Anterior cingulate cortex (tissue), 58 donors: ENCODE data around the gene SHISA6.
A peak's percentile ranks its signal among the peaks of the same experiment; 100 is the strongest.

Experiments
- DNase-seq, 58 donors: peaks; one replicate each; lab custom pipeline; 2025; lab: John Stamatoyannopoulos, UW

Gene SHISA6

GRCh38 chr17:11506635-11507034, 265.6 kb downstream of the SHISA6 start:
- DNase-seq: no peak

- DNase-seq: no peak
These were observed 270.7 kb downstream of the SHISA6 start for GRCh38 chr17:11511696-11512095.

GRCh38 chr17:11514565-11514964, 273.6 kb downstream of the SHISA6 start:
- no peak for DNase-seq

- DNase-seq: no peak
These were observed 274.1 kb downstream of the SHISA6 start for GRCh38 chr17:11514981-11515680.

- DNase-seq: no peak
These were observed 274.9 kb downstream of the SHISA6 start for GRCh38 chr17:11515901-11516300.

GRCh38 chr17:11535231-11535630, 294.2 kb downstream of the SHISA6 start:
- no peak for DNase-seq

- no peak for DNase-seq
These were observed 297.4 kb downstream of the SHISA6 start for GRCh38 chr17:11538366-11538765.

- DNase-seq: no peak
These were observed 298.6 kb downstream of the SHISA6 start for GRCh38 chr17:11539637-11540036.

GRCh38 chr17:11545002-11545401, 304.0 kb downstream of the SHISA6 start:
- no peak for DNase-seq

- DNase-seq: no peak
These were observed 304.7 kb downstream of the SHISA6 start for GRCh38 chr17:11545696-11546095.

GRCh38 chr17:11547853-11548252, 306.8 kb downstream of the SHISA6 start:
- DNase-seq: no peak

- DNase-seq: no peak
These were observed 307.4 kb downstream of the SHISA6 start for GRCh38 chr17:11548398-11548797.

- DNase-seq: no peak
These were observed 309.4 kb downstream of the SHISA6 start for GRCh38 chr17:11550431-11550830.

GRCh38 chr17:11551442-11551841, 310.4 kb downstream of the SHISA6 start:
- DNase-seq: peak in 13 of 58 donors; percentile 2 to 67 (median 17)

- peak in 13 of 58 donors; percentile 7 to 41 (median 19) for DNase-seq
These were observed 312.1 kb downstream of the SHISA6 start for GRCh38 chr17:11553135-11553534.

- peak in 15 of 58 donors; percentile 7 to 79 (median 27) for DNase-seq
These were observed 313.0 kb downstream of the SHISA6 start for GRCh38 chr17:11554042-11554441.

GRCh38 chr17:11554542-11554941, 313.5 kb downstream of the SHISA6 start:
- DNase-seq: no peak

GRCh38 chr17:11555530-11555929, 314.5 kb downstream of the SHISA6 start:
- no peak for DNase-seq

GRCh38 chr17:11557727-11558452, 316.9 kb downstream of the SHISA6 start:
- no peak for DNase-seq

- no peak for DNase-seq
These were observed 317.7 kb downstream of the SHISA6 start for GRCh38 chr17:11558681-11559234.

GRCh38 chr17:11559601-11560000, 318.6 kb downstream of the SHISA6 start:
- no peak for DNase-seq

- no peak for DNase-seq
These were observed 320.3 kb downstream of the SHISA6 start for GRCh38 chr17:11561281-11561680.
